Measurements from ENCODE around the gene TRPC1.

Gene TRPC1

GRCh38 chr3:142754494-142754893, 30.7 kb downstream of the TRPC1 start:
- no peak for DNase-seq

DNA sequence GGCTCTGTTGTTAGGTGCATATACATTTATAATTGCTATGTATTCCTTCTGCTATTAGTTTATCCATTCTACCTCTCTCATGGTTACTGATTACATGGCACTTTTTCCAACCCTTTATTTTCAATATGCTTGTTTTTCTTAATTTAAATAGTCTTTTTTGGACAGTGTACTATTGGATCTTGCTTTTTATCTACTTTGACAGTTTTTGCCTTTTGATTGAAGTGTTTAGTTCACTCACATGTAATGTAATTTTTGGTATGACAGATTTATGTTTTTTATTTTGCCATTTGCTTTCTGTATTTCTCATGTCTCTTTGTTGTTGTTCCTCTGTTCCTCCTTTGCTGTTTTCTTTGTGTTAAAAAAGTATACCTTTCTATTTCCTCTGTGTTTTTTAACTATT, 44.5 kb downstream of the TRPC1 start:
- no peak for DNase-seq

GRCh38 chr3:142777927-142778326, 54.1 kb downstream of the TRPC1 start:
- no peak for DNase-seq

- DNase-seq, result no peak
These were observed 54.7 kb downstream of the TRPC1 start for GRCh38 chr3:142778541-142778940.

DNA sequence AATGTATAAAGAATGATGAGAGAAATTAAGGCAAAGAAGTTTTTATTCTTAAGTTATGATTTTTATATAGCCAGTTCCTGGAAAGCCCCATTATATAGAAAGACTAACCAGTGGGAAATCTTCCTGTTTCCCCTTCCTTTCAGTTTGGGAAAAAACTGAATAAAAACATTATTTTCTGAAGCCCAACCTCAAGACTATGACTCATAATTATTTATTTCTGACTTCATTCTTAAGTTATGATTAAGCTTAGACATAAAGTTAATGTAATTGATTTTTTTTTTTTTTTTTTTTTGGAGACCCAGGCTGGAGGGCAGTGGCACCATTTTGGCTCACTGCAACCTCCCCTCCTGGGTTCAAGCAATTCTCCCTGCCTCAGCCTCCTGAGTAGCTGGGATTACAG, 55.8 kb downstream of the TRPC1 start:
- no peak for DNase-seq

- DNase-seq, result no peak
These were observed 58.8 kb downstream of the TRPC1 start for GRCh38 chr3:142782616-142783015.

- no peak for DNase-seq
These were observed 60.4 kb downstream of the TRPC1 start for GRCh38 chr3:142784228-142784627.

DNA sequence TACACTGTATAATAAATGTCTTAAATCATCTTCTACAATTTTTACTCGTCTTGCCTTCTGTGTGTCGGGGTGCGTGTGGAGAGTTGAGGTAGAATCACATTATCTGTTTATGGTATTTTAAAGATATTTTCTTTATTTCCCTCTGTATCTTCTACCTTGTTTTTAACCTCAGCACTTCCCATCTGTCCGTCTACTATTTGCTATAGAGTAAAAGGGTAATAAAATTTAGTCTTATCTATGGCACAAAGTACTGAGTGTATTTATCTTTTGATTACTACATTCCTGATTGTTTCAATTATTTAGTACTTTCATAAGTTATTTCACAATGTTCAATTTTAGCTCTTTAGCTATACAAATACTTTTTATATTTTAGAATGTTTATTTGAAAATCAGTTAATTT, 62.2 kb downstream of the TRPC1 start:
- no peak for DNase-seq

- DNase-seq, result no peak
These were observed 63.9 kb downstream of the TRPC1 start for GRCh38 chr3:142787719-142788118.

- no peak for DNase-seq
These were observed 70.7 kb downstream of the TRPC1 start for GRCh38 chr3:142794508-142794907.

GRCh38 chr3:142795332-142795731, 71.5 kb downstream of the TRPC1 start:
- DNase-seq, result no peak

DNA sequence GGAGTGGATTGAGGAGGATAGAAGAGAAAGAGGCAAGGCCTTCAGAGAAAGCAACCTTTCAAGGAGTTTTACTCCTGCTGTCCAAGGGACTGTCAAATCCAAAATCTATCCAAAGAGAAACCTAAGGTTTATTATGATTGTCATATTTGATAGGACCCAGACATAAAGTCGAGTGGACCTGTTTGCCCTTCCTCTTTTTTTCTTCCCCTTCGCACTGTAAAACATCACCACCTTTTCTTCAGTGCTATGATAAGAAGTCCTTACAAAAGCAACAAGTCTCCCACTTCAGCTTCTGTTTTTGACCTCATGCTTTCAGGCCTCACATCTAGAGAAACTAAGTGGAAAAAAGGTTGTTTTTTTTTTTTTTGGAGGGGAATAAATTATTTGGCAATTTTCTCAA, 73.0 kb downstream of the TRPC1 start:
- DNase-seq, result no peak

DNA sequence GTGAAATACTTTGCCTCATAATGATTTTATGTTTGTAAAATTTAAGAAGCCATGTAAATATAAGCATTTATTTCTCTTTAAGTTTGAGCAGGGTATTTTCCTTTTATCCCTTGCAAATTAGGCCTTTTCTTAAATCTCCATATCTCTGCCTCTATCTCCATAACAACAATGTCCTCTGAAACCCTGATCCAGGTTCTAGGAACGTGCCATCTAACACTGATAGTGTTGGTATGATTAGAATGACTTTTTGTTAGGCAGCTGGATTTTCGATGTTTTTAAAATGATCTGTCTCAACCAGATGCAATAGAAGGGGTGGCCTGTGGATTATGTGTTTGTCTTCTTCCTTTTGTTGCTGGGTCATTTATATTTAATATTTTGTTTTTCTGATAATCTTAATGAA, 77.9 kb downstream of the TRPC1 start:
- no peak for DNase-seq

GRCh38 chr3:142802891-142803290, 79.1 kb downstream of the TRPC1 start:
- no peak for DNase-seq

DNA sequence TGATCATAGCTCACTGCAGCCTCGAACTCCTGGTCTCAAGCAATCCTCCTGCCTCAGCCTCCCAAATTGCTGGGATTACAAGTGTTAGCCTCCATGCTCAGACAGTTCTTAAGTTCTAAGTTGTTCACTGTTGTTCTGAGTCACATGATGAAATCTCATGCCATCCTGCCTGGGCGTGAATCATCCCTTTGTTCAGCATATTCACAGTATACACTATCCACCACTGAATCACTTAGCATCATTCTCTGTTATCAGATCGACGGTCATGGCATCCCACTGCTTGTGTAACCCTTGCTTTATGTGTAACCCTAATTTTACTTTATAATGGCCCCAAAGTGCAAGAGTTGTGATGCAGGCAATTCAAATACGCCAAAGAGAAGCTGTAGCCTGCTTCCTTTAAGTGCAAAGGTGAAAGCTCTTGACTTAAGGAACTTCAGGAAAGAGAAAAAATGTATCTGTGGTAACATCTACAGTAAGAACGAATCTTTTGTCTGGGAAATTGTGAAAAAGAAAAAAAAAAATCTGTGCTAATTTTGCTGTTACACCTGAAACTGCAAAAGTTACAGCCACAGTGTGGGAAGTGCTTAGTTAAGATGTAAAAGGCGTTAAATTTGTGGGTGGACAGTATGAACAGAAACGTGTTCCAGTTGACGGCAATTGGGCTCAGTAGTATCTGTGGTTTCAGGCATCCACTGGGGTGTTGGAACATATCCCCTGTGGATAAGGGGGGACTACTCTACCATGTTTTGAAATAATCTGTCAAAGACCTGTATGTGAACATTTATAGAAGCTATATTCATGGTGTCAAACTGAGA, 84.5 kb downstream of the TRPC1 start:
- DNase-seq, result peak; percentile 40

GRCh38 chr3:142809259-142809658, 85.4 kb downstream of the TRPC1 start:
- DNase-seq, result no peak

- no peak for DNase-seq
These were observed 92.0 kb downstream of the TRPC1 start for GRCh38 chr3:142815803-142816202.

GRCh38 chr3:142817356-142817755, 93.5 kb downstream of the TRPC1 start:
- no peak for DNase-seq

GRCh38 chr3:142817897-142818296, 94.1 kb downstream of the TRPC1 start:
- no peak for DNase-seq

GRCh38 chr3:142818651-142819050, 94.8 kb downstream of the TRPC1 start:
- DNase-seq, result no peak

GRCh38 chr3:142819179-142819578, 95.3 kb downstream of the TRPC1 start:
- no peak for DNase-seq

DNA sequence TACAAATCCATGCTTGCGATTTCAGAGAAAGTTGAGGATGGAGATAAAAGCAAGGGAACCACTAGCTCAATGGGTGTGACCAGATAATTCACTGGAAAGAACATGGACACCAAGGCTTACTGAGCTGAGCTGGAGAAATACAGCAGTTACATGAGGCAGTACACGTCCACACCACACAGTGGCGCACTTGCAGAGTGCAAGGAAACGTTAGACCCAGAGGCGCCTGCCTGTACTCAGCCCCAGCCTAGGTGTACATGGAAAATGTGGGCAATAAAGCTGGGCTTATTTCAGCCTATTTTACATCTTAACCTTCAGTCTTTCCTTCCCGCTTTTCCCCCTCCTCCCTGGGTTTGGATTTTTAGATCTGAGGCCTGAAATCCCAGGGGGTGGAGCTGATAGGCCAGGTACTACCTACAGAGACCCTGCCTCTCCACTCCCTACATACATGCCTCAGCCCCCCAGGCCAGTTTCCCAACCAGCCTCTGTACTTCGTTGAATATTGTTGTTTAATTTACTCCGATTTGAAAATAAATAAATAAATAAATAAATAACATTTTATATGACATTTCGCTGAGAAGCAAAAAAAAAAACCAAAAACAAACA, 105.0 kb downstream of the TRPC1 start:
- peak; percentile 64 for DNase-seq

DNA sequence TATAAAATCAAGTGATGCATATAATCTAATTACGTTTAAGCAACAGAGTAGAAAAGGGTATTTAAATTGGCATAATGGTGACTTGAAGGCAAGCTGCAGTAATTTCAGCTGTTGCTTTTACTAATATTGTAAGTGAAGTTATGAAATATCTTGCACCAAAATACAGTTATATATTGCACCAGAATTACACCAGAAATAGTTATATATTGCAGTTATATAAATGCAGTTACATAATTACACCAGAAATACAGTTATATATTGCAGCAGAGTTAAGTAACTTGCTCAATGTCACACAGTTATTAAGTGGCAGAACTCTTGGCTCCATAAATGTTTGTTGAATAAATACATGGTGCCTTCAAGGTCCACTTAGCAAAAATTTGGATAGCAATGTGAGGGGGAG, 113.7 kb downstream of the TRPC1 start:
- no peak for DNase-seq

DNA sequence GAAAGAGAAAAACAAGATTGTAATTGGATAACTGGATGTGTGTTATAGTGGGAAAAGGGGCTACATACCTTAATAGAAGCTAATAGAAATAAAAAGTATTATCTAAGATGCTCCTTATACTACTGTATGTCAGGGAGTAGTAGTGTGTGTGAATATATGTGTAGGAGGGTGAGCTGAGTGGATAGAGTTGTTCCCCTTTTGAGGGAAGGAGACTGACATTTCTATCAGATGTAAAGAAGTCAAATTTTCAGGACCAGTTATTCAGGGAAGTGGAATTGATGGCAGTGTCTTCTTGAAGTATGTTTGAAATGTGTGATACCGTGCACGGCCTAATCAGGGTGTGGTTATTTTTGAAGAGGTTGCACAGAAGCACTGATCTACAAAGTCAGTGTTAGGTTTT, 116.0 kb downstream of the TRPC1 start:
- no peak for DNase-seq

Measured in kidney glomerular epithelial cell (primary cell).